Measurements from ENCODE around the gene IL16.
"Not testable (repeated sequence)": the region's sequence is repeated elsewhere in the genome, so short reads cannot be mapped to it uniquely, and the experiment has no call there.

IL16 gene

DNA sequence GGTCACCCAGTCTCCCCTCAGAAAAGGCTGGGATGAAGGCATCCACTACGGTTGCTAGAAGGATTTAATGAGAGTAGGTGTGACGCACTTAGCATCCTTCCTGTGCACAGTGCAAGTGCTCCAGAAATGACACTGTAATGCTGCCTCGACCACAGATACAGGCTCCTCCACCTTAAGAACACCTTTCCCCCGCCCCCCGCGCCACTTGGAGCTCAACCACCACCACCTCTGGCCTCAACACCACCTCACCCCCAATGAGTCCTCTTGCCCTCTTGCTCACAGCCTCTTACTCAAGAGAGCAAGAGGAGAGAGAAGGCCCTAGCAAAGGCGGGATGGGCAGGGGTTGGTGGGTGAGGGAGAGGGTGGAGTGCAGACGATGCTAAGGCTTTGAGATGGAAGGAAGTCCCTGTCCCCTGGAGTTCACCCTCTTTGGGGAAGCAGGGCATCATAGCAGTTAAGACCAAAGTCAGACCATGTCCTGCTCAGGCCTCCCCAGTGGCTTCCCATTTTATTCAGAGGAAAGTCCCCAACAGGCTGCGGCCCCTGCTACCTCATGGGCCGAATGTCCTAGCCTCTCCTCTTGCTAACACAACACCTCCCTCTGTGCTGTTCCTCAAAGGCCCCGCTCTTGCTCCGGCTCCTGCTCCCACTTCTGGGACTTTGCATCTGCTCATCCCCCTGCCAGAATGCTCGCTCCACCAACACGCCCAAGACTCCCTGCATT is 118.9 kb downstream of the IL16 start:
- H3K36me3 Mint-ChIP-seq (ENCODE audit: low read depth): peaks cover 61% of the 10 kb centered on the region
- no peak overlapping the region for H3K4me3 Mint-ChIP-seq
- H3K27ac Mint-ChIP-seq: peak overlapping the region; percentile 79
- ATAC-seq (peak; percentile 43), DNase-seq (no peak)
- H3K27me3 Mint-ChIP-seq: no peaks in the 10 kb centered on the region
- H3K9me3 Mint-ChIP-seq: no peaks in the 10 kb centered on the region
- peaks cover 66% of the 10 kb centered on the region for H3K4me1 Mint-ChIP-seq

DNA sequence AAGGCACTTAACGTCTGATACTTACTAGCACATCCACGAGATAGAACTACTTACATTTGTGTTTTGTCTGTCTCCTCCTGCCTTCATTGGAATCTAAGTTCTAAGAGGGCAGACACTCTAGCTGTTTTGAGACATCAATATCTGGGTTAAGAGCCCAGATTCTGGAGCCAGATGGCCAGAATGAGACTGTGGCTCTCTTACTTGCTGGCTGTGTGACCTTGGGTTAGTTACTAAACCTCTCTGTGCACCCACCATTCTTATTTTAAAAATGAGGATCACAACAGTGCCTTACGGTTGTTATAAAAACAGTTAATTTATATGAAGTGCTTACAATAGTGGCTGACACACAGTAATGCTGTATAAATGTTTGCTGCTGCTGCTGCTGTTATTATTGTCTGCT is 119.6 kb downstream of the IL16 start:
- Mint-ChIP-seq H3K9me3 (no peaks in the 10 kb centered on the region), H3K36me3 (ENCODE audit: low read depth) (peaks cover 55% of the 10 kb centered on the region), H3K27me3 (no peaks in the 10 kb centered on the region), H3K4me1 (peaks cover 63% of the 10 kb centered on the region), H3K4me3 (no peak overlapping the region), H3K27ac (peak overlapping the region; percentile 79)
- ATAC-seq: no peak
- no peak for DNase-seq

DNA sequence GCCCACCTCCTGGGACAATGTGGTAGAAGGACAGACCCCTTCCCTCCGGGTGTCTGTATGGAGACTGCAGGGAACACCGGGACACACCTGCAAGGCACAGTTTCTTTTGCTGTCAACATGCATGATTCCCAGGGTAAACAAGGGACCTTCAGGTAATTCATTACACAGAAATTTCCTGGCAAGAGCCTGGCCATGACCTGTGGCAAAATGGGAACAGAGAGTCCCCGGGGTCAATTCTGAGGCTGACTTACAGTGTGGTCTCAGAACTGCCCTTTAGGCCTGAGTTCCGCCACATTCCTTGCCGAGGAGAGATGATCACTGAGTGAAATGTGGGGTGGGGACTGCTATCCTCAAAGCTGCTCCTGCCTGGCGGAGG is 121.0 kb downstream of the IL16 start:
- H3K36me3 Mint-ChIP-seq (ENCODE audit: low read depth): peaks cover 45% of the 10 kb centered on the region
- H3K9me3 Mint-ChIP-seq: no peaks in the 10 kb centered on the region
- peaks cover 58% of the 10 kb centered on the region for H3K4me1 Mint-ChIP-seq
- DNase-seq: no peak
- no peak overlapping the region for H3K27ac Mint-ChIP-seq
- no peaks in the 10 kb centered on the region for H3K27me3 Mint-ChIP-seq
- no peak overlapping the region for H3K4me3 Mint-ChIP-seq
- no peak for ATAC-seq

DNA sequence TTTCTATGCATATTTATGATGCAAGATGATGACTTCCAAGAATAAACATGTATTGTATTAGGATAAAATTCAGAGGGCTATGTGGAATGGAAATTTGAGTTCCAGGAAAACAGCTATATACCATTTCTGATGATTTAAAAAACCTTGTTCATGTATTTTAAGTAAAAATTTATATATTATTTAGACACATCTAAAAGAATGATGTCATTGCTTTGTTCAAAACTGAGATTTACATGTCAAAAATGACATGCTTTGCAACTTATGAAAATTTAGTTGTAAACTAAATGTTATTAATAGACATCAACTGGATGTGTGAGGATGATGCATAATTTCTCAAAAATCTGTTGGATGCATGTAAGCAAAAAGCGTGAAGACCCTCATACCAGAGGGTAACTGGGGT is 125.0 kb downstream of the IL16 start:
- H3K27me3 Mint-ChIP-seq: no peaks in the 10 kb centered on the region
- DNase-seq: no peak
- H3K9me3 Mint-ChIP-seq: no peaks in the 10 kb centered on the region
- H3K4me3 Mint-ChIP-seq: no peak overlapping the region
- H3K4me1 Mint-ChIP-seq: peaks cover 39% of the 10 kb centered on the region
- peaks cover 21% of the 10 kb centered on the region for H3K36me3 Mint-ChIP-seq (ENCODE audit: low read depth)
- ATAC-seq: no peak
- no peak overlapping the region for H3K27ac Mint-ChIP-seq

DNA sequence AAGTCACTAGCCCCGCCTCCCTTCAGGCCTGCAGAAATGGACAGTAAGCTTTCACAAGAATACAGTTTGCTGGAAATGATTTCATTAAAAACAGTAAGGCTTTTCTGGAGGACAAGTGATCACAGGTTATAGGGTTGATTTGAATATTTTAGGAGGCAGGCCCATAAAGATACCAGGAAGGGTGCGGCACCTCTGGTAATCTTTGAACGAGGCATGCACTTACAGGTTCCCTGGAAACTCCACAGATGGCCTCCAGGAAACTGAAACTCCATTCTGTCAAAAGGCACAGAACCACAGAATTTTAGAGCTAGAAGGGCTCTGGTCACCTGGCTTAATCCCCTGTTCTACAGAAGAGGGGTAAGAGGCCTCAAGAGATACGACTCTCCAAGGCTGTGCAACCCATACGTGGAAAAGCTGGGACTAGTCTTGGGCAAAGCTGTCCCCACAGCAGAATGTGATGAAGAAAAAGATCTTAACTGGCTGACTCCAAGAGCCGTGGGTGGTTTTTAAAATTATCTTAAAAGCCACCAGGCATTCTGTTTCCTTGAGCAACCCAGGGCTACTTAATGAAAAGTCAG is 126.1 kb downstream of the IL16 start:
- Mint-ChIP-seq H3K4me3 (peak overlapping the region; percentile 57), H3K9me3 (no peaks in the 10 kb centered on the region), H3K4me1 (peaks cover 38% of the 10 kb centered on the region), H3K27me3 (no peaks in the 10 kb centered on the region), H3K27ac (no peak overlapping the region), H3K36me3 (ENCODE audit: low read depth) (peaks cover 13% of the 10 kb centered on the region)
- ATAC-seq (no peak), DNase-seq (no peak)

DNA sequence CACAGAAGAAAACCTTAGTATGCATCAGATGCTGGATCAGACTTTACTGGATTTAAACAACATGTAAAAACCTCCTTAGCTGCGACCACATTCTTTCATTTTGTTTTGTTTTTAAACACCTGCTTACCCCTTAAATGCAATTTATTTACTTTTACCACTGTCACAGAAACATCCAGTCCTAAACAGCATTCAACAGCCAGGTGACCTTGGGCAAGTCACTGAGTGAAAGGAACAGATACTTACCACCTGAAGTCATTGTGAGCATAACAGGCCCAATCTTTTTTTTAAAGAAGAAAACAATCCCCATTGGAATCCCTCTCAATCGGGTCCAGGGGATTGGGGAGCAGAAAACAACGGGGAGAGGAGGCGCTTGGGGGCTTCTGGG is 126.9 kb downstream of the IL16 start:
- Mint-ChIP-seq H3K4me3 (peak overlapping the region; percentile 97), H3K9me3 (no peaks in the 10 kb centered on the region), H3K4me1 (peaks cover 36% of the 10 kb centered on the region), H3K36me3 (ENCODE audit: low read depth) (peaks cover 12% of the 10 kb centered on the region), H3K27me3 (no peaks in the 10 kb centered on the region), H3K27ac (peak overlapping the region; percentile 90)
- DNase-seq (no peak), ATAC-seq (no peak)

DNA sequence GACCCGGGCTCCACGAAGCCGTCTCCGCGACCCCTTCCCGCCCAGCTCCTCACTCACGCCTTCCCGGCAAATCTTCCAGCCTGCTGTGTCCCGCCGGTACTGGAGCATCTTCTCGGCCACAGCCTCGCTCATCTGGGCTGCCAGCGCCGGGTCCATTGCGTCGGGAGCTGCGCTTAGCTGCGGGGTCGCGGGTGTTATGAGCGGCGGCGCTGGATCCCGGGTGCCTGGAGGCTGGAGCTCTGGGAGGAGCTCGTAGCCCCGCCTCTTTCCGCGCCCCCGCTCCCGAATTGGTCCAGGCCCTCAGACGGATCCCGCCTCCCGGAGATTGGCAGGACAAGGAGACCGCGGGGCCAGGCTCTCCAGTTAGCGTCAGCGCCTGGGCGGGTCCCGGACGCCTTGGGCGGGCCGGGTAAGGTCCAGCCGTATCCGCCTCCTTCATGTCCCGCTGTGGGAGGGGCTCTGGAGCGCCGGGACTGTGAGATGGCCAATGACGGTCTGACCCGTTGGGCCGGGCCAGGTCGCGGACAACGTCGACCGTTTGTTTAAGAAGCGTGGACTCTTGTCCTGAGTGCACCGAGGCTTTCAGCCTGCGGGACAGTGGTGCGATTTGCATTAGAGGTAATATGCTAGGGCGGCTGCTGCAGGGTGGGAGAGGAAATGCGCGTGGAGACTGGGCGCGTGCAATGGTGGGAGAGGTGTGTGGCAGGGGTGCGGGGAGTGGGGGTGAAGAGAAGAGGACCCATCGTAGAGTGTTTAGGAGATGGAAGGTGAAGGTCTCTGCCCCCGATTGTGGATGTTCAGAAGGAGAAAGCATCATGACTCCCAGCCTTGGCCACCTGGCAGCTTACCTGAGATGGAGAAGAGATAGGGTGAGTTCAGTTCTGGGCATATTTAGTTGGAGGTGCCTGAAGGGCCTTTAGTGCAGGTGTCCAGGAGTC is 127.5 kb downstream of the IL16 start, which contains the start of gene STARD5:
Gene STARD5 (minus strand): TSS at position 198 of the 938 bp plus-strand sequence. CDS start 42 bp downstream, at position 156.
- peaks cover 9% of the 10 kb centered on the region for H3K36me3 Mint-ChIP-seq (ENCODE audit: low read depth)
- ATAC-seq: peak; percentile 100
- H3K27ac Mint-ChIP-seq: peak within 1 kb of the TSS; percentile 90
- H3K9me3 Mint-ChIP-seq: no peaks in the 10 kb centered on the region
- peak within 1 kb of the TSS; percentile 97 for H3K4me3 Mint-ChIP-seq
- DNase-seq: peak; percentile 98
- no peaks in the 10 kb centered on the region for H3K27me3 Mint-ChIP-seq
- H3K4me1 Mint-ChIP-seq: peaks cover 33% of the 10 kb centered on the region

DNA sequence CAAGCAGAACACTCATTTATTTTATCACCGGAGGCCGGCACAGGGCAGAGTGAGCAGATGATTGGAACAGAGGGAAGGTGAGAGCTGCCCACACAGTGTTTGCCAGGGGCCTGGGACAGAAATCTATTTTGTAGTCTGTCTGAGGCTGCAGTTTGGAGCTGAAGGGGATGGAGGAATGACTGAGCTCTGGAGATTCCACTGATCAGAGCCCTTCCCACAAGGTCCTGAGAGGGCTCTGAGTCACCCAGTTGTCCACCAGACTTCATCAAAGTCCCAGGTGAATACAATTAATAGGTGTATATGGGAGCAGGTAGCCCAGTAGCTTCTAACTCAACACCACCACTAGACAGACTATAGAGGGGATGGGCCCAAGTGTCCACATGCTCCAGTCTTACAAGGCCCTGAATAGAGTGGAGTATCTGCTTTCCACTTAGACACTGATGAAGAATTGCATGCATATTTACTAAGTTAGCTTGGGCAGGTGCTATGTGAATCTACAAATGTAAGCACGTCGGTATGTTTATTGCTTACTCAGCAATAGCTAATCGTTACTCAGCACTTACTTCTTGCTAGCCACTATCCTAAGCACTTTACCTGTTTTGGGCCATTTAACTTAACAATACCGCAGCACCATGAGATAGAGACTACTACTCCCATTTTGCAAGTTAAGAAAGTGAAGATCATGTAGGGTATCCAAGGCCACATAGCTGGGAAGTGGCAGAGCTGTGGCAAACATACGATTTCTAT is 130.0 kb downstream of the IL16 start:
- H3K36me3 Mint-ChIP-seq (ENCODE audit: low read depth): peaks cover 3% of the 10 kb centered on the region
- peaks cover 38% of the 10 kb centered on the region for H3K4me1 Mint-ChIP-seq
- no peak overlapping the region for H3K4me3 Mint-ChIP-seq
- no peaks in the 10 kb centered on the region for H3K27me3 Mint-ChIP-seq
- DNase-seq: no peak
- no peak overlapping the region for H3K27ac Mint-ChIP-seq
- ATAC-seq: no peak
- H3K9me3 Mint-ChIP-seq: no peaks in the 10 kb centered on the region

DNA sequence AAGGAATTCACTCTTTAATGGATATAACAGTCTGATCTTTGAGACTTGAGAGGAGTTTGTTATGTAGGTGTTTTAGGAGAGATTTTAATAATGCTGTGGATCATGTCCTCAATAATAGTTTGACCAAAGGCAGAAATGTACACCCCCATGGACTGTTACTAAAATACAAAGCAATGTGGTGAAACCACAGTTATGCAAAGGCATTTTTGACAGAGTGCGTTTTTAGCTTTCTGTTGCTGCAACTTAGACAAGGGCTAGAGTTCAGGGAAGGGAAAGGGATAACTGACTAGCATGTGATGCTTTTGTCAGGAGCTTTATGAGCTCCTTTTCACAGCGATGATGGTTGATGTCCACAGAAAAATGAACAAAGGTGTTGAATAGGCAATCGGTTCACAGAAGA is 130.8 kb downstream of the IL16 start:
- H3K9me3 Mint-ChIP-seq: no peaks in the 10 kb centered on the region
- ATAC-seq: no peak
- no peak overlapping the region for H3K27ac Mint-ChIP-seq
- no peaks in the 10 kb centered on the region for H3K27me3 Mint-ChIP-seq
- H3K36me3 Mint-ChIP-seq (ENCODE audit: low read depth): peaks cover under 1% of the 10 kb centered on the region
- no peak for DNase-seq
- peaks cover 32% of the 10 kb centered on the region for H3K4me1 Mint-ChIP-seq
- no peak overlapping the region for H3K4me3 Mint-ChIP-seq

DNA sequence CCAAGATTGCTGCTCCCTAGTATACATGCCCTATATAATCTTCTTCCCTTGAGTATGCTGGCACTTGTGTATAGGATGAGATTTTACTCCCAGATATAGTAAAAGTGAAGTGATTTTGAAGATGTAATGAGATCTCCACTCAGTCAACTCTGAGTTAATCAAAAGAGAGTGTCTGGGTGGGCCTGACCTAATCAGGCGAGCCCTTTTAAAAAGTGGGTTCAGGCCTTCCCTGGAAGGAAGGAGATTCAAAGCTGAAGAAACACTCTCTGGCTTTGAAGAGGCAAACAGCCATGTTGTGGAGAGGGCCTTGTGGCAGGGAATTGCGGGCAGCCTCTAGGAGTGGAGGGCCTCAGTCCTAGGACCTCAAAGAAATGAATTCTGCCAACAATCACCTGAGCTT is 132.8 kb downstream of the IL16 start:
- DNase-seq: no peak
- no peaks in the 10 kb centered on the region for H3K36me3 Mint-ChIP-seq (ENCODE audit: low read depth)
- H3K27me3 Mint-ChIP-seq: no peaks in the 10 kb centered on the region
- H3K9me3 Mint-ChIP-seq: no peaks in the 10 kb centered on the region
- H3K4me1 Mint-ChIP-seq: peaks cover 21% of the 10 kb centered on the region
- no peak overlapping the region for H3K27ac Mint-ChIP-seq
- no peak for ATAC-seq
- H3K4me3 Mint-ChIP-seq: no peak overlapping the region

DNA sequence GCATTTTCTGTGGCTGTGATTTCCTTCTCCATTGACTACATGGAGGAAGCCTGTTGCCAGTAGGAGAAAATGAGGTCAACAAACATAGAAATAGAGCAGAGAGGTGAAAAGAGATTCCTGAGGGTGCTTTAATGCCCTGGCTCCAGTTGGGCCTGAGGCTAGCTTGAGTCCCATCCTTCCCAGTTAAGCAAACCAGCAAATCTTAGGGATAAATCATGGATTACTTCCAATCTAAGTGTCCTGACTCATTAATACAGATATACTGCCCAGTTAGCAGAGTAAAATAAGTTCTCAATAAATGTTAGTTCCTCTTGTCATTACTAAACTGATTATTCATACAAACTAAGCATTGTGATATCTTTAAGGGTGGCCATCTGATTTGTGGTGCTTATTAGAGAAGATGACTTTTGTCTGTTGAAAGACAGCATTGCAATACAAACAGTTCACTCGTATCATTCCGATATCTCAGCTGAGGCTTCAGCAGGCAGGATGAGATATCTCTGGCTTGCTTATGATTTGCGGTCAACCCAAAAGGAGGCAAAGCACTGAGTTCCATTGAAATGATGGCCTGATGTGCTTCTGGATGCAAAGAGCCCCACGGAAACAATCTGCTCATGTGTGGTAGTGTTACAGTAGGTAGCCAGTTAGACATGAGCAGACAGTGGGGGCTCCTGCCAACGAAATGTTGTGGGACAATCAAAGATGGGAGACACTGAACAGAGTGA is 133.8 kb downstream of the IL16 start:
- Mint-ChIP-seq H3K27ac (no peak overlapping the region), H3K36me3 (ENCODE audit: low read depth) (no peaks in the 10 kb centered on the region), H3K4me3 (no peak overlapping the region), H3K4me1 (peaks cover 15% of the 10 kb centered on the region), H3K27me3 (no peaks in the 10 kb centered on the region), H3K9me3 (no peaks in the 10 kb centered on the region)
- DNase-seq: no peak
- ATAC-seq: no peak

DNA sequence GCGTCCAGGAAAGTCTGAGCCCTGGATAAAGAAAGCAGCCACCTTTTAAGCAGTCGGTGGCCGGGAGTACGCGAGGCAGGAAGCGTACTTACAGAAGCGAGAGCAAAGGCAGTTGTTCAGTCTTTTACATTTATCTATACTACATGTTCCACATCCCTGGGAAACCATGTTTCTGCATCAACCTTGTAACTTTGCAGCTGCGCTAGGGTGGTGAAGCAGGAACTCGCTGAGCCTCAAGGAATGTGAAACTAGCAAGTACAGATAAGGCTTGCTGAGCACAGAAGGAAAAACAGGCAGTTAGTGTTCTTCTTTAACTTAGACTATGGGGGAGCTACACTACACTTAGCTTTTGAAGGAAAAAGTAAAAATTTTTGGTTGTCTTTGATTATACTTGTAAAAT is 134.5 kb downstream of the IL16 start:
- H3K27ac Mint-ChIP-seq, H3K4me3 Mint-ChIP-seq, DNase-seq: not testable (repeated sequence)

DNA sequence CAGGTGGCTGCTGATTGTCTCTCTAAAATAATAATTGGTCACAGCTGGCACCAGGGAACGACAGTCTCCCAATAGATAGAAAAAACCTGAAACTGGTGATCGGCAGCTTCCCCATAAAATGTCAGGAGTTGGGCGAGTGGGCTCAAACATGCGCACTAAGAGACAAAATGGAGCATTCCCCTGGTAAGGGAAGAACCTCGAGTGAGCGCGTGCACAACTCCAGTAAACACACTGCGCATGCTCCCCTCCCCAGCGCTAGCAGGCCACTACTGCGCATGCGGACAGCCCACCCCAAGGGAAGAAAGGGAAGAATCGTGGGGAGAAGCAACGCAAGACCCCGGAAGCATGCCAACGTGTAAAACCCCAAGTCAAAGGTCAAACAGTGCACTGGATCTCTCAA is 134.9 kb downstream of the IL16 start:
- no peak overlapping the region for H3K4me3 Mint-ChIP-seq
- ATAC-seq: no peak
- H3K27me3 Mint-ChIP-seq: no peaks in the 10 kb centered on the region
- DNase-seq: no peak
- no peaks in the 10 kb centered on the region for H3K9me3 Mint-ChIP-seq
- peaks cover 18% of the 10 kb centered on the region for H3K4me1 Mint-ChIP-seq
- no peak overlapping the region for H3K27ac Mint-ChIP-seq
- no peaks in the 10 kb centered on the region for H3K36me3 Mint-ChIP-seq (ENCODE audit: low read depth)

More for the DNA sequence above, 134.5 kb downstream of the IL16 start:
- not testable (repeated sequence) for H3K9me3 Mint-ChIP-seq; ATAC-seq; H3K36me3 Mint-ChIP-seq (ENCODE audit: low read depth); H3K27me3 Mint-ChIP-seq
- peaks cover 15% of the 10 kb centered on the region for H3K4me1 Mint-ChIP-seq

DNA sequence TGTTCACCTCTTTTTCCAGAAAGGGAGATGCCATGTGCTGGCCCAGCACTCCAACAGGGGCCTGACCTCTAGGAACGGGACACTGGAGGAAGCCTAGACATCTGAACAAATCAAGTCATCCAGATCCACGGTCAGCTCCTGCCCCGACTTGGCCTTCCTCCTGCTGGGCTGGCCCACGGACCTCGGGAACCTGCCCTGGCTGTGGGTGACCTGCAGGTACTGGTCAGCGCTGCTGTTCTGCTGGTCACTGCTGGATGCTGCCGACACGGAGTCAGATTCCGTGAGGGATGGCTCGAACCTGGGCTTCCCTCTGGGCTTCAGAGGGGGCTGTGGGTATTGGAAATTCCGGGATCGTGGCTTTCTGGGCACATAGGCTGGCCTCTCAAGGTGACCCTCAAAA is 135.6 kb downstream of the IL16 start:
- no peaks in the 10 kb centered on the region for H3K36me3 Mint-ChIP-seq (ENCODE audit: low read depth)
- H3K4me3 Mint-ChIP-seq: no peak overlapping the region
- H3K27ac Mint-ChIP-seq: no peak overlapping the region
- no peaks in the 10 kb centered on the region for H3K27me3 Mint-ChIP-seq
- no peak for ATAC-seq
- H3K9me3 Mint-ChIP-seq: no peaks in the 10 kb centered on the region
- peaks cover 19% of the 10 kb centered on the region for H3K4me1 Mint-ChIP-seq
- DNase-seq: no peak

All from activated naive CD8-positive, alpha-beta T cell treated with anti-CD3 and anti-CD28 coated beads, Interleukin-2, amount 50 U/mL, for 24 hours (primary cell).